Neural cell (in vitro differentiated cells): ENCODE measurements around the gene PGRMC1.

Experiments used
- EP300 ChIP-seq: fragments of 450-650 bp; conservative IDR thresholded peaks from 2 replicates; pipeline ENCODE4 v1.6.1; 2014; ENCODE audit warnings: antibody characterized with exemption, mild to moderate bottlenecking, moderate library complexity; ENCODE audit not compliant: poor library complexity, severe bottlenecking
- EZH2 ChIP-seq: fragments of 200-600, 300-800 bp; shearing (Covaris generic), sonication (generic); IDR thresholded peaks from 2 replicates; pipeline ENCODE4 v1.6.1; 2014; ENCODE audit warnings: antibody characterized with exemption, low read length, borderline replicate concordance, mild to moderate bottlenecking; ENCODE audit not compliant: insufficient read depth, poor library complexity, severe bottlenecking
- POLR2AphosphoS5 ChIP-seq: IDR thresholded peaks from 2 replicates; pipeline ENCODE4 v1.6.1; 2012
- RAD21 ChIP-seq: fragments of 450-650 bp; conservative IDR thresholded peaks from 2 replicates; pipeline ENCODE4 v1.6.1; 2014; ENCODE audit warnings: antibody characterized with exemption, mild to moderate bottlenecking, moderate library complexity
- TF ChIP-seq, protein P1 (sequence below): fragments of 450-650 bp; IDR thresholded peaks from 2 replicates; pipeline ENCODE4 v1.5.1; 2014; ENCODE audit warnings: antibody characterized with exemption, mild to moderate bottlenecking, moderate library complexity; ENCODE audit not compliant: poor library complexity, severe bottlenecking
- TF ChIP-seq, protein P2 (sequence below): IDR thresholded peaks from 2 replicates; pipeline ENCODE4 v1.6.1; 2012; ENCODE audit warnings: borderline replicate concordance

DNA sequence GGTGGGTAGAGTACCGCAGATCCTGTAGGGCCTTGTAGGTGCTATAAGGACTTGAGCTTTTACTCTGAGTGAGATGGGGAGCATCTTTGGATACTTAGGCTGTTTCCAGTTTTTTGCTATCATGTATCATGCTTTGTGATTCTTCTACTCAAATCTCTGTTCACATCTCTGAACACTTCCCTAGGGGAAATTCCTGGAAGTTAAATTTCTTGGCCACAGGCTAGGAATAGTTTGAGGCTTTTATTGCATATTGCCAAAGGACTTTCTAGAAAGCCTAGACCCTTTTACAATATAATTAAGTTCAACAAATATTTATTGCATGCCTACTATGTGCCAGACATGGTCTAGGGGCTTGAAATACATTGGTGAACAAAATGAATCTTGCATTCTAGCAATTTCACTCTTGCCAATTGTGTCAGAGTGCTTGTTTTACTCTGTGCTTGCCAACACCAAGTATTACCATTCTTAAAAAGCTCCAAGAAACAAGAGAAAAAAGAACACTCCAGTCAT lies 4.1 kb upstream of the PGRMC1 start:
- TF ChIP-seq EZH2, result no peak
- no peak for TF ChIP-seq EP300
- TF ChIP-seq, protein P1, sequence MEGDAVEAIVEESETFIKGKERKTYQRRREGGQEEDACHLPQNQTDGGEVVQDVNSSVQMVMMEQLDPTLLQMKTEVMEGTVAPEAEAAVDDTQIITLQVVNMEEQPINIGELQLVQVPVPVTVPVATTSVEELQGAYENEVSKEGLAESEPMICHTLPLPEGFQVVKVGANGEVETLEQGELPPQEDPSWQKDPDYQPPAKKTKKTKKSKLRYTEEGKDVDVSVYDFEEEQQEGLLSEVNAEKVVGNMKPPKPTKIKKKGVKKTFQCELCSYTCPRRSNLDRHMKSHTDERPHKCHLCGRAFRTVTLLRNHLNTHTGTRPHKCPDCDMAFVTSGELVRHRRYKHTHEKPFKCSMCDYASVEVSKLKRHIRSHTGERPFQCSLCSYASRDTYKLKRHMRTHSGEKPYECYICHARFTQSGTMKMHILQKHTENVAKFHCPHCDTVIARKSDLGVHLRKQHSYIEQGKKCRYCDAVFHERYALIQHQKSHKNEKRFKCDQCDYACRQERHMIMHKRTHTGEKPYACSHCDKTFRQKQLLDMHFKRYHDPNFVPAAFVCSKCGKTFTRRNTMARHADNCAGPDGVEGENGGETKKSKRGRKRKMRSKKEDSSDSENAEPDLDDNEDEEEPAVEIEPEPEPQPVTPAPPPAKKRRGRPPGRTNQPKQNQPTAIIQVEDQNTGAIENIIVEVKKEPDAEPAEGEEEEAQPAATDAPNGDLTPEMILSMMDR, result no peak
- no peak for TF ChIP-seq POLR2AphosphoS5
- no peak for TF ChIP-seq RAD21
- TF ChIP-seq, protein P2, sequence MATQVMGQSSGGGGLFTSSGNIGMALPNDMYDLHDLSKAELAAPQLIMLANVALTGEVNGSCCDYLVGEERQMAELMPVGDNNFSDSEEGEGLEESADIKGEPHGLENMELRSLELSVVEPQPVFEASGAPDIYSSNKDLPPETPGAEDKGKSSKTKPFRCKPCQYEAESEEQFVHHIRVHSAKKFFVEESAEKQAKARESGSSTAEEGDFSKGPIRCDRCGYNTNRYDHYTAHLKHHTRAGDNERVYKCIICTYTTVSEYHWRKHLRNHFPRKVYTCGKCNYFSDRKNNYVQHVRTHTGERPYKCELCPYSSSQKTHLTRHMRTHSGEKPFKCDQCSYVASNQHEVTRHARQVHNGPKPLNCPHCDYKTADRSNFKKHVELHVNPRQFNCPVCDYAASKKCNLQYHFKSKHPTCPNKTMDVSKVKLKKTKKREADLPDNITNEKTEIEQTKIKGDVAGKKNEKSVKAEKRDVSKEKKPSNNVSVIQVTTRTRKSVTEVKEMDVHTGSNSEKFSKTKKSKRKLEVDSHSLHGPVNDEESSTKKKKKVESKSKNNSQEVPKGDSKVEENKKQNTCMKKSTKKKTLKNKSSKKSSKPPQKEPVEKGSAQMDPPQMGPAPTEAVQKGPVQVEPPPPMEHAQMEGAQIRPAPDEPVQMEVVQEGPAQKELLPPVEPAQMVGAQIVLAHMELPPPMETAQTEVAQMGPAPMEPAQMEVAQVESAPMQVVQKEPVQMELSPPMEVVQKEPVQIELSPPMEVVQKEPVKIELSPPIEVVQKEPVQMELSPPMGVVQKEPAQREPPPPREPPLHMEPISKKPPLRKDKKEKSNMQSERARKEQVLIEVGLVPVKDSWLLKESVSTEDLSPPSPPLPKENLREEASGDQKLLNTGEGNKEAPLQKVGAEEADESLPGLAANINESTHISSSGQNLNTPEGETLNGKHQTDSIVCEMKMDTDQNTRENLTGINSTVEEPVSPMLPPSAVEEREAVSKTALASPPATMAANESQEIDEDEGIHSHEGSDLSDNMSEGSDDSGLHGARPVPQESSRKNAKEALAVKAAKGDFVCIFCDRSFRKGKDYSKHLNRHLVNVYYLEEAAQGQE, result no peak
